GM20000 (cell line): ENCODE measurements around the gene LYRM4.

Experiments
- DNase-seq: peaks from one replicate; pipeline ENCODE4 v3.0.0; 2012; ENCODE audit warnings: low spot score
- CTCF ChIP-seq: IDR thresholded peaks from 2 replicates; pipeline ENCODE4 v1.5.1; 2012; ENCODE audit warnings: mild to moderate bottlenecking, control low read depth; ENCODE audit errors: extremely low read depth, missing control alignments

Gene LYRM4

GRCh38 chr6:5231289-5231688 lies 29.5 kb downstream of the LYRM4 start:
- no peak for TF ChIP-seq CTCF
- no peak for DNase-seq

- no peak for DNase-seq
- TF ChIP-seq CTCF = no peak
Observed at GRCh38 chr6:5230081-5230480, 30.7 kb downstream of the LYRM4 start.

- no peak for DNase-seq
- TF ChIP-seq CTCF = no peak
Observed at GRCh38 chr6:5229356-5229755, 31.4 kb downstream of the LYRM4 start.

- no peak for DNase-seq
- TF ChIP-seq CTCF = no peak
Observed at GRCh38 chr6:5223309-5223708, 37.4 kb downstream of the LYRM4 start.

- DNase-seq = no peak
- no peak for TF ChIP-seq CTCF
Observed at GRCh38 chr6:5220443-5220842, 40.3 kb downstream of the LYRM4 start.

GRCh38 chr6:5219011-5219691 lies 41.6 kb downstream of the LYRM4 start:
- no peak for DNase-seq
- TF ChIP-seq CTCF = no peak

- no peak for DNase-seq
- no peak for TF ChIP-seq CTCF
Observed at GRCh38 chr6:5217356-5217755, 43.4 kb downstream of the LYRM4 start.
